SJSA1 (cell line): ENCODE measurements around the gene SPATA33. TPM values are rescaled to one million over a fixed set of nuclear protein-coding genes. Genes with fewer than 3 reads are reported as not detected.
A peak's percentile ranks its signal among the peaks of the same experiment; 100 is the strongest.

ENCODE experiments used
- DNase-seq, 2 experiments: peaks; one replicate each; pipeline ENCODE4 v3.0.0-alpha.2; 2015 to 2020; ENCODE audit warnings: low spot score in 2 of 2, low read depth in 1 of 2
- H3K27ac ChIP-seq: fragments of 250-450 bp; sonication (Bioruptor Pico); 2 replicates; pipeline ENCODE4 v1.5.1; 2020; ENCODE audit warnings: mild to moderate bottlenecking, moderate library complexity
- H3K27me3 ChIP-seq: fragments of 250-450 bp; sonication (Bioruptor Pico); replicated peaks from 2 replicates; pipeline ENCODE4 v1.5.1; 2020; ENCODE audit warnings: mild to moderate bottlenecking, moderate library complexity
- H3K36me3 ChIP-seq: fragments of 250-450 bp; sonication (Bioruptor Pico); 2 replicates; pipeline ENCODE4 v1.5.1; 2020; ENCODE audit warnings: mild to moderate bottlenecking
- H3K4me1 ChIP-seq: fragments of 250-450 bp; sonication (Bioruptor Pico); replicated peaks from 2 replicates; pipeline ENCODE4 v1.6.1; 2021; ENCODE audit warnings: mild to moderate bottlenecking
- H3K4me3 ChIP-seq: fragments of 250-450 bp; sonication (Bioruptor Pico); 2 replicates; pipeline ENCODE4 v1.5.1; 2020; ENCODE audit warnings: mild to moderate bottlenecking
- H3K9me3 ChIP-seq: fragments of 250-450 bp; sonication (Bioruptor Pico); replicated peaks from 2 replicates; pipeline ENCODE4 v1.5.1; 2020; ENCODE audit warnings: mild to moderate bottlenecking
- total RNA-seq: library from RNA; depleted of rRNA; stranded (reverse); fragments of >200 nt; shearing (Covaris generic); gene quantifications from 2 replicates; pipeline ENCODE4 v1.2.3, GENCODE V29; 2014

SPATA33 gene
- total RNA-seq, 1 experiment from 2014 or later, result 8.3 TPM

- H3K9me3 ChIP-seq, result no peaks in the 10 kb centered on the region
- no peak for DNase-seq
- peaks cover 5% of the 10 kb centered on the region for H3K36me3 ChIP-seq
- no peak overlapping the region for H3K4me3 ChIP-seq
- H3K27ac ChIP-seq, result no peak overlapping the region
- no peaks in the 10 kb centered on the region for H3K27me3 ChIP-seq
- no peaks in the 10 kb centered on the region for H3K4me1 ChIP-seq
Measured at GRCh38 chr16:89639385-89639784, 18.3 kb upstream of the SPATA33 start.

DNA sequence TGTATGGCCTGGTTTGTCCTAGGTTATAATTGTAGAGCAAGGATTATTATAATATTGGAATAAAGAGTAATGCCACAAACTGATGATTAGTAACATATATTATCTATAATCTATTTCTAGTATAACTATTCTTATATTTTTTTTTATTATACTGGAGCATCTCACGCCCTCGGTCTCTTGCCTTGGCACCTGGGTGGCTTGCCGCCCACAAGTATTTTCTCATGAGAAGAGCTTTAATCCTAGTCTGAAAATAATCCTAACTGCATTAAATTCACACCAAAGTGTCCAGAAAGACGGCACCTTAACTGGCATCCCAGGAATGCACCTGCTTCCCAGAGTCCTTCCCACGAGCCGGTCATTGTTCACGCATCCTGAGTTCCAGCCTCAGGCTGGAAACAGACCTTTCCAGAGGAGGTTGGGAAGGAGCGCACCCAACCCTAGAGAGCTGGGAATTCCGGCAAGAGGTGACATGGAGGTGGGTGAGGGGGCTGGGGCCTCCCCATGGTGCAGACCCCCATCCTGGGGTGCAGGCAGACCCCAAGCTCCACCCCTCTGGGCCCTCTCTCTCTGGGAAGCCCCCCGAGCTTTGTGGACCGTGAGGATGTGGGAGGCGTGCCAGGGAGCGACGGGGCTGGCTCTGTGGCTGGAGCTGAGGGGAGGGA, 16.0 kb upstream of the SPATA33 start:
- no peaks in the 10 kb centered on the region for H3K27me3 ChIP-seq

DNA sequence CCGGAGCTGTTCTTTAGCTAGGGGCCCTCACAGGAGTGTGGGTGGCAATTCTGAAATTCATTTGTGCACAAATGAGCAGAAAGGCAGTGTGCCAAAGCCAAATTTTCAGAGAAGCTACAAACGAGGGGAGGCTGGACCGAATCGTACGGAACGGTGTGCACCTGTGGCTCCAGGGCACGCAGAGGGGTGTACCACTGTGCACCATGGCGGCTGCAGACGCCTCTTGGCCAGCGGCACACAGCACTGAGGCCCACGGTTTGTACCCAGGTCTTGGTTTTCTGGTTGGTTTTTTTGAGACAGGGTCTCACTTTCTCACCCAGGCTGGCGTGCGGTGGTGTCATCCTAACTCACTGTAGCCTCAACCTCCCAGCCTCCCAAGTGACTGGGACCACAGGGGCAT, 15.1 kb upstream of the SPATA33 start:
- no peak for DNase-seq
- Histone ChIP-seq H3K4me3 (no peak overlapping the region), H3K36me3 (peaks cover 33% of the 10 kb centered on the region), H3K27ac (no peak overlapping the region), H3K4me1 (no peaks in the 10 kb centered on the region), H3K27me3 (no peaks in the 10 kb centered on the region), H3K9me3 (no peaks in the 10 kb centered on the region)

More for the DNA sequence above, 16.0 kb upstream of the SPATA33 start:
- no peaks in the 10 kb centered on the region for H3K4me1 ChIP-seq
- no peak for DNase-seq
- H3K27ac ChIP-seq, result no peak overlapping the region
- H3K4me3 ChIP-seq, result no peak overlapping the region
- no peaks in the 10 kb centered on the region for H3K9me3 ChIP-seq
- peaks cover 27% of the 10 kb centered on the region for H3K36me3 ChIP-seq

DNA sequence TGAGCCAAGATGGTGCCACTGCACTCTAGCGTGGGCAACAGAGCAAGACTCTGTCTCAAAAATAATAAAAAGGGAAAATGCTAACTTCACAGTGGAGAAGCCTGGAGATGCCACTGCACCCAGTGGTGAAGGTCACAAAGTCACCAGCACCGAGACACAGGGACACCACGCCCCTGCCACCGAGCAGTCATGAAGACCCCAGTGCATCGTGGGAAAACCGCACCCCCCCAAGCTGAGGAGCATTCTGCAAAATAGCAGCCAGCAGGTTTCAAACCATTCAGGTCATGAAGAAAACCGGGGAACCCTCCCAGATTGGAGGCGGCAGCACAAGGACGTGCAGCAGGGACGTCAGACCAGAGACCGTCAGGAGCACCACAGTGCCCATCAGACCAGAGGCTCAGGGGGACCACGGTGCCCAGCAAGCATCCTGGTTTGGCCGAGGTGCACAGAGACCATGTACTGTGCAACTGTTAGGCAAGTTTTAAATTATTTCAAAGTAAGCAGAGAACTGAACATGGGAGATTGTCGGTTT, 13.8 kb upstream of the SPATA33 start:
- no peak overlapping the region for H3K4me3 ChIP-seq
- H3K4me1 ChIP-seq, result no peaks in the 10 kb centered on the region
- H3K36me3 ChIP-seq, result peaks cover 33% of the 10 kb centered on the region
- H3K27ac ChIP-seq, result no peak overlapping the region
- H3K9me3 ChIP-seq, result no peaks in the 10 kb centered on the region
- DNase-seq, result no peak
- no peaks in the 10 kb centered on the region for H3K27me3 ChIP-seq

DNA sequence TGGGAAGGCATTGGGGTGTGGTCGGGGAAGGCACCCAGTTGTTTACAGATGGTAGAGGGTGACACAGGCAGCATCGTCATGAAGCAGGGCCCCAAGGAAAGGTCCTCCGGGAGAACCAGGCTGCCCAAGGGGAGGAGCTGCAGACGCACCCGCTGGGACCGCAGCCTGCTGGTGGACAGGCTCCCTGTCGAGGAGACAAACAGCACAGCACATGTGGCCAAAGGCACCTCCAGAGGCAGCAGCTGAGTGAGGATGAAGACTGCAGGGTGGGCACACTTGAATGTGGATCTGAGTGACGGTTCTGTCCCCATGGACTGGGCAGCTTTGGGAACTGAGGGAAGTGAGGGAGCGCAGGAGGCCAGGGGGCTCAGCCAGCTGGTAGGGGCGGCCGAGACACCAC, 12.5 kb upstream of the SPATA33 start:
- Histone ChIP-seq H3K4me3 (no peak overlapping the region), H3K27ac (no peak overlapping the region), H3K9me3 (no peaks in the 10 kb centered on the region), H3K27me3 (no peaks in the 10 kb centered on the region), H3K36me3 (peaks cover 35% of the 10 kb centered on the region), H3K4me1 (no peaks in the 10 kb centered on the region)
- DNase-seq, result no peak

- no peak for DNase-seq
- Histone ChIP-seq H3K36me3 (peaks cover 47% of the 10 kb centered on the region), H3K9me3 (no peaks in the 10 kb centered on the region), H3K4me3 (no peak overlapping the region), H3K27me3 (no peaks in the 10 kb centered on the region), H3K4me1 (no peaks in the 10 kb centered on the region), H3K27ac (no peak overlapping the region)
Measured at GRCh38 chr16:89646270-89646669, 11.4 kb upstream of the SPATA33 start.

DNA sequence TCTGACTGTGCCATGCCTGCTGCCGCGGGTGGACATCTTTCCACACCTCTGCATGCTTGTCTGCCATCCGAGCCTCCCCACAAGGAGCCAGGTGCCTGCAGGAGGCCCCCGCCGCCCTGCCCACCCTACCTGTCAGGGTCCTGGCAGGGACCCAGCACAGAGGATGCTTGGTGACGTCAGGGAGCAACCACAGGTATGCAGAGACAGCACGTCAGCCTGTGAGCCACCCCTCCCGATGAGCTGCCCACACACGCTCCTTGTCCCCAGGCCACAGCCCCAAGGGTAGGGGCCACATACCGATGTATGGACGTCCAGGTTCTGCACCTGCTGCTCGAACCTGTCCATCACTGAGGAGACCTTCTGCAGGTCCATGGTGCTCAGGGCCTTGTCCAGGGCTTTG, 10.7 kb upstream of the SPATA33 start:
- no peak for DNase-seq
- H3K4me3 ChIP-seq, result no peak overlapping the region
- H3K27me3 ChIP-seq, result no peaks in the 10 kb centered on the region
- H3K9me3 ChIP-seq, result no peaks in the 10 kb centered on the region
- no peak overlapping the region for H3K27ac ChIP-seq
- H3K36me3 ChIP-seq, result peaks cover 53% of the 10 kb centered on the region
- no peaks in the 10 kb centered on the region for H3K4me1 ChIP-seq

GRCh38 chr16:89651584-89651983, 6.1 kb upstream of the SPATA33 start:
- no peak overlapping the region for H3K27ac ChIP-seq
- DNase-seq, result no peak
- H3K36me3 ChIP-seq, result peaks cover 47% of the 10 kb centered on the region
- H3K27me3 ChIP-seq, result no peaks in the 10 kb centered on the region
- H3K9me3 ChIP-seq, result no peaks in the 10 kb centered on the region
- H3K4me3 ChIP-seq, result no peak overlapping the region
- peaks cover 6% of the 10 kb centered on the region for H3K4me1 ChIP-seq

GRCh38 chr16:89653656-89654295, 3.9 kb upstream of the SPATA33 start:
- Histone ChIP-seq H3K27ac (no peak overlapping the region), H3K9me3 (no peaks in the 10 kb centered on the region), H3K4me1 (peaks cover 11% of the 10 kb centered on the region), H3K36me3 (peaks cover 52% of the 10 kb centered on the region), H3K27me3 (no peaks in the 10 kb centered on the region), H3K4me3 (no peak overlapping the region)
- DNase-seq, result no peak

DNA sequence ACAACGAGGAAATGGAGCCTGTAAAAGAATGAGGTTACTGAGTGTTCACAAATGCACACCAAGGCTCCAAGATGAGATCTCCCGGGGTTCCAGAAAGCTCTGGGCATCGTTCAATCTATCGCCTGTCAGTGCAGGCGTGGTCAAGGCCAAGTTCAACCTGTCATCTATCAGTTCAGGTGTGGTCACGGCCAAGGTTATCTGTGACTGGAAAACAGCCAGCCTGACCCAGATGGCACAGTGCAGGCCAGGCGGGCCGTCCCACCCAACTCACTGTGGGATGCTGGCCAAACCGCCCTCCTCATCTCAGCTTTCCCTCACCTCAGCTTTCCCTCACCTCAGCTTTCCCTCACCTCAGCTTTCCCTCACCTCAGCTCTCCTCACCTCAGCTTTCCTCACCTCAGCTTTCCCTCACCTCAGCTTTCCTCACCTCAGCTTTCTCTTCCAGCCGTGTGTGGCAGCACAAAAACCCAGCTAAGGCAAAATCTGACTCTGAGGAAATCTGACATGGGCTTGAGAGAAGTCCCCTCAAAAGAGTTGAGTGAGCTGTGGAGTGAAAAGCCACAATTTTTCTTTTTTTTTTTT, 2.5 kb upstream of the SPATA33 start:
- H3K36me3 ChIP-seq, result peaks cover 61% of the 10 kb centered on the region
- H3K27me3 ChIP-seq, result no peaks in the 10 kb centered on the region
- H3K9me3 ChIP-seq, result no peaks in the 10 kb centered on the region
- H3K4me1 ChIP-seq, result peaks cover 13% of the 10 kb centered on the region
- H3K27ac ChIP-seq, result no peak overlapping the region
- no peak overlapping the region for H3K4me3 ChIP-seq
- no peak for DNase-seq

GRCh38 chr16:89656435-89657121, 1.1 kb upstream of the SPATA33 start:
- H3K36me3 ChIP-seq, result peaks cover 61% of the 10 kb centered on the region
- peaks cover 13% of the 10 kb centered on the region for H3K4me1 ChIP-seq
- H3K27me3 ChIP-seq, result no peaks in the 10 kb centered on the region
- no peak for DNase-seq
- H3K27ac ChIP-seq, result no peak overlapping the region
- peak overlapping the region; percentile 91 for H3K4me3 ChIP-seq
- H3K9me3 ChIP-seq, result no peaks in the 10 kb centered on the region

- no peaks in the 10 kb centered on the region for H3K27me3 ChIP-seq
- H3K27ac ChIP-seq, result peak overlapping the region; percentile 63
- DNase-seq, result peak in 1 of 2 experiments; percentile 60
- H3K36me3 ChIP-seq, result peaks cover 67% of the 10 kb centered on the region
- peak overlapping the region; percentile 91 for H3K4me3 ChIP-seq
- H3K4me1 ChIP-seq, result peaks cover 13% of the 10 kb centered on the region
- H3K9me3 ChIP-seq, result no peaks in the 10 kb centered on the region
Measured at GRCh38 chr16:89658221-89658879, 714 bp downstream of the SPATA33 start.

DNA sequence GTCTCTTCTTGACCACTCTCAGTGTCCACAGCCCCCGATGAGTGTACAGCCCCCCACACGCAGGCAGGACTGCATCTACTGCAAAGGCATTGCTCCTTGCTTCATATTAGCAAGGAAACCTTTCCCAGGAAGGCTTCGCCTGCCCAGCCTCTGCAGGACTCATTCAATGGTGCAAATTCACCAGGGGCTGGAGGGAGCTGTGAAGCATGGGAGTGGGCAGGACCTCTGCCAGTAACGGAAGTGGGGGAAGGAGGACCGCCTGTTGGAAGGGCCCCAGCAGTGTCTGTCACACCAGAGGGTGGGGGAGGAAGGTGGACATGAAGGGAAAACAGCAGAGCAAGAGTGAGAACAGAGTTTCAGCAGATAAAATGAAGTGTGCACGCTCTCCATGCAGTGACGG, 2.5 kb downstream of the SPATA33 start:
- Histone ChIP-seq H3K4me1 (peaks cover 13% of the 10 kb centered on the region), H3K27me3 (no peaks in the 10 kb centered on the region), H3K27ac (no peak overlapping the region), H3K9me3 (no peaks in the 10 kb centered on the region), H3K4me3 (no peak overlapping the region), H3K36me3 (peaks cover 76% of the 10 kb centered on the region)
- DNase-seq, result no peak
